Type B pancreatic cell (in vitro differentiated cells): Measurements from ENCODE around the gene HMGCS2. TPM values are rescaled to one million over a fixed set of nuclear protein-coding genes. Genes with fewer than 3 reads are reported as not detected.

Source experiments
- DNase-seq: peaks from one replicate; pipeline ENCODE4 v3.0.0; 2021; ENCODE audit warnings: mixed read lengths; ENCODE audit not compliant: unreplicated experiment; ENCODE audit errors: extremely low spot score
- H3K27ac Mint-ChIP-seq: 2 replicates; pipeline ENCODE4 v1.8.0; 2021; ENCODE audit warnings: mild to moderate bottlenecking, mixed read lengths
- H3K27me3 Mint-ChIP-seq: 2 replicates; pipeline ENCODE4 v1.8.0; 2021; ENCODE audit warnings: mixed read lengths
- H3K36me3 Mint-ChIP-seq: 2 replicates; pipeline ENCODE4 v1.8.0; 2021; ENCODE audit warnings: mixed read lengths
- H3K4me1 Mint-ChIP-seq: one replicate; pipeline ENCODE4 v1.8.0; 2021; ENCODE audit warnings: mixed read lengths; ENCODE audit not compliant: unreplicated experiment
- H3K4me3 Mint-ChIP-seq: 2 replicates; pipeline ENCODE4 v1.8.0; 2021; ENCODE audit warnings: mild to moderate bottlenecking, mixed read lengths
- H3K9me3 Mint-ChIP-seq: 2 replicates; pipeline ENCODE4 v1.8.0; 2021; ENCODE audit warnings: mixed read lengths
- CTCF ChIP-seq: fragments of 200-600 bp; sonication (generic); conservative IDR thresholded peaks from 2 replicates; pipeline ENCODE4 v1.5.0; 2021; ENCODE audit warnings: antibody characterized with exemption, mild to moderate bottlenecking
- total RNA-seq: library from RNA; stranded (reverse); gene quantifications from 2 replicates; pipeline ENCODE4 v1.2.1, GENCODE V29; 2021; ENCODE audit warnings: low replicate concordance

HMGCS2 gene
- total RNA-seq, 1 donor from 2014 or later = 19.1 TPM

- no peaks in the 10 kb centered on the region for H3K27me3 Mint-ChIP-seq
- no peak overlapping the region for H3K4me3 Mint-ChIP-seq
- no peaks in the 10 kb centered on the region for H3K36me3 Mint-ChIP-seq
- DNase-seq = no peak
- peaks cover 19% of the 10 kb centered on the region for H3K4me1 Mint-ChIP-seq
- no peak overlapping the region for H3K27ac Mint-ChIP-seq
- no peak for TF ChIP-seq CTCF
- no peaks in the 10 kb centered on the region for H3K9me3 Mint-ChIP-seq
These were observed 28.5 kb upstream of the HMGCS2 start for GRCh38 chr1:119797162-119797561.

DNA sequence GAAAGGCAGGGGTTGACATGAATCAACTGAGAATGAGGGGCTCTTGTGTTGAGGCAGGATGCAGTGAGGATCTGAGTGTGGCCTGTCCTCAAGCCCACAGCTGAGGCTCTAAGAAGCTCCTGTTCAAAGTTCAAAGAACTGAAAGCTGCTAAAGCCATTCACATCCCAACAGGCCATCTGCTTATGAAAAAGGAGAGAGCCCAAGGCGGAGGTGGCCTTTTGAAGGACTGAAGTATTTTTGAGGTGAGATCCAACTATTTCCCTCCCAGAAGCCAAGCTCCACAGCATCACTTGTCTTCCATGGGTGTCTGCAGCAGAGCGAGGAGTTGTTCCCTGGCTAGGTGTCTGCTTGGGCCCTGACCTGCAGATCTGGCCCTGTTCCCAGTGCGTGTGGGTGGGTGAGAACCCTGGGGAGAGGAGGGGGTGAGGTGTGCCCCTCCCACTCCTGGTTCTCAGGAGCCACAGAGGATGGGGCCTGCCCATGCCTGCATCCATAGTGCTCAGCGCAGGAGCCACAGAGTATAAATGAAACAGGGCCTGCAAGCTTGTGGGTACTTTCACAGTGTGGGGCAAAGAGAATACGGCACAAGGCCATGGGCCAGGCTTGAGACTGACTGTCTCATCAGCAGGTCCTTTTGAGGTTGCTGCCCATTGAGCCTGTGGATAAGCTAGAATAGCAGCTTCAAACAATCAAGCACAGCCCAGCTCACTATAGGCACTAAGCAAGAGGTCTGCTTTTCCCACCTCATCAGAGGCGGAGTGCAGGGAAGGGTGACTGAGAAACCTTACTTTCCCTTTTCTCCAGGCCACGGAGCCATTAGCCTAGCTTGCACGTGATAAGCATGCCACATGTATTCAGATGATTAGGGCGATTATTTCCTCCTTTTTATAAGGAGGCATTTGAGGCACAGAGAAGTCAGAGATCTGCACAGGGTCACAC, 26.8 kb upstream of the HMGCS2 start:
- H3K36me3 Mint-ChIP-seq = no peaks in the 10 kb centered on the region
- no peak overlapping the region for H3K4me3 Mint-ChIP-seq
- no peaks in the 10 kb centered on the region for H3K9me3 Mint-ChIP-seq
- H3K27ac Mint-ChIP-seq = no peak overlapping the region
- no peak for DNase-seq
- no peak for TF ChIP-seq CTCF
- no peaks in the 10 kb centered on the region for H3K27me3 Mint-ChIP-seq
- H3K4me1 Mint-ChIP-seq = peaks cover 19% of the 10 kb centered on the region

- TF ChIP-seq CTCF = no peak
- H3K27ac Mint-ChIP-seq = no peak overlapping the region
- no peaks in the 10 kb centered on the region for H3K9me3 Mint-ChIP-seq
- no peak overlapping the region for H3K4me3 Mint-ChIP-seq
- H3K4me1 Mint-ChIP-seq = peaks cover 19% of the 10 kb centered on the region
- no peak for DNase-seq
- no peaks in the 10 kb centered on the region for H3K36me3 Mint-ChIP-seq
- no peaks in the 10 kb centered on the region for H3K27me3 Mint-ChIP-seq
These were observed 26.2 kb upstream of the HMGCS2 start for GRCh38 chr1:119794876-119795240.

GRCh38 chr1:119794230-119794875, 25.6 kb upstream of the HMGCS2 start:
- no peak for TF ChIP-seq CTCF
- no peak overlapping the region for H3K27ac Mint-ChIP-seq
- no peaks in the 10 kb centered on the region for H3K9me3 Mint-ChIP-seq
- no peak overlapping the region for H3K4me3 Mint-ChIP-seq
- H3K27me3 Mint-ChIP-seq = no peaks in the 10 kb centered on the region
- H3K4me1 Mint-ChIP-seq = peaks cover 19% of the 10 kb centered on the region
- H3K36me3 Mint-ChIP-seq = no peaks in the 10 kb centered on the region
- no peak for DNase-seq

GRCh38 chr1:119791377-119791776, 22.7 kb upstream of the HMGCS2 start:
- no peak for DNase-seq
- no peak for TF ChIP-seq CTCF
- Mint-ChIP-seq H3K4me1 (peaks cover 12% of the 10 kb centered on the region), H3K4me3 (no peak overlapping the region), H3K27ac (peak overlapping the region; percentile 69), H3K9me3 (no peaks in the 10 kb centered on the region), H3K27me3 (no peaks in the 10 kb centered on the region), H3K36me3 (no peaks in the 10 kb centered on the region)
